HG02938 (cell line): Measurements from ENCODE around the gene NPIPB8.
"Not testable (repeated sequence)": the region's sequence is repeated elsewhere in the genome, so short reads cannot be mapped to it uniquely, and the experiment has no call there.

Experiments used
- ATAC-seq: cut with Tn5 transposase; IDR thresholded peaks from one replicate; pipeline ENCODE4 v1.9.1; 2021; ENCODE audit warnings: mild to moderate bottlenecking, moderate library complexity; ENCODE audit not compliant: unreplicated experiment

Gene NPIPB8

DNA sequence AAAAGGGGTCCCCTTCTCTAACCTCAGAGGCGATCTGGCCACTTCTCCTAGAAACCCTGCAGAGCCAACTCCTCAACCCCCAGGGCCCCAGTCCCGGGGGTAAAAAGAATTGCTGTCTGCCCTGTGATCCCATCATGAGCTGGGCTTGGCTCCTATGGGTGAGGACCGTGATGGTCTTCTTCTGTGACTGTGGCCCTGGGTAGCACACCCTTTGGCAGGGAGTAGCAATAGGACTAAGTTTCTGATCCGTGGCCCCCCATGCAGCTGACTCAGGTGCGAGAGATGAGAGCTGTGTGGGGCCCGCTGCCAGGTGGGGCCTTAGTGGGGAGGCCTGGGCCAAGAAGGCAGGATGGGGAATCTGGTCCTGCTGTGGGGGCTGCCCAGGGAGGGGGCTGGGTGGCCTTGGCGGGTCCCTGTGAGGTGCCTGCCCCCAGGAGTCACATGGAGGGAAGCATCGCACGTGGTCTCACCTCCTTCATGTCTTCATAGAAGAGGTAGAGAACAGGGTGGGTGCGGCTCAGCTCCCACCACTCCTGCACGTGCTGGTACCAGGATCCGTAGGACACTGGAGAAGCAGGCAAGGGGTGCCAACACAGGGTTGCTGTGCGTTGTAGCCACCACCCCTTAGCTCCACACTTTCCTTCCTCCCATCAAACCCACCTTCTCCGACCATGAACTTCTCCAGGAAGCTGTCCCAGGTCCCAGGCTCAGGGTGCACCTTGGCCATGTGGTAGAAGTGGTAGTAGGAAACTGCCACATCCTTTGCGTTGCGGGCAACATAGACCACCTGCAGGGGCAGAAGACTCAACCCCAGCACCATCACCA is 31.4 kb upstream of the NPIPB8 start:
- ATAC-seq: no peak

DNA sequence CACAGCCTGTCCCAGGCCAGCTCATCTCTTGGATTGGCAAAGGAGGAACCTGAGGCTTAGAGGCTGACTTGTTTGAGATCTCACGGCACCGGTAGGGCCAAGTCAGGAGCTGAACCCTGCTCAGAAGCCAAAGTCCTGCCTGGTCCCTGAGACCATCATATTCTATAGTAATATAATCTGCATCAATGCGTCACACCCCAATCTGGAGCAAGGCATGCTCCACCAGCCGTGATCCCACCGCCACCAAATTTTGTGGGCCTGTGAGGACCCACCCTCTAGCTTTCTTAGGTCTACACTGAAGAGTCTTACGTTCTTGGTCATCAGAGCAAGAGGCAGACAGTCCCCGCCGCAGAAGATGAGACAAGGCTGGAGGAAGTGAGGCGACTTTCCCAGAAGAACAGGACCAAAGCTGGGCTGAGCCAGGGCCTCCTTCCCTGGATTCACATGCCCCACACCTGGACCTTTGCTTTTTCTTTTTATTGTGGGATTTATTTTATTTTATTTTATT is 30.7 kb upstream of the NPIPB8 start:
- ATAC-seq: no peak

DNA sequence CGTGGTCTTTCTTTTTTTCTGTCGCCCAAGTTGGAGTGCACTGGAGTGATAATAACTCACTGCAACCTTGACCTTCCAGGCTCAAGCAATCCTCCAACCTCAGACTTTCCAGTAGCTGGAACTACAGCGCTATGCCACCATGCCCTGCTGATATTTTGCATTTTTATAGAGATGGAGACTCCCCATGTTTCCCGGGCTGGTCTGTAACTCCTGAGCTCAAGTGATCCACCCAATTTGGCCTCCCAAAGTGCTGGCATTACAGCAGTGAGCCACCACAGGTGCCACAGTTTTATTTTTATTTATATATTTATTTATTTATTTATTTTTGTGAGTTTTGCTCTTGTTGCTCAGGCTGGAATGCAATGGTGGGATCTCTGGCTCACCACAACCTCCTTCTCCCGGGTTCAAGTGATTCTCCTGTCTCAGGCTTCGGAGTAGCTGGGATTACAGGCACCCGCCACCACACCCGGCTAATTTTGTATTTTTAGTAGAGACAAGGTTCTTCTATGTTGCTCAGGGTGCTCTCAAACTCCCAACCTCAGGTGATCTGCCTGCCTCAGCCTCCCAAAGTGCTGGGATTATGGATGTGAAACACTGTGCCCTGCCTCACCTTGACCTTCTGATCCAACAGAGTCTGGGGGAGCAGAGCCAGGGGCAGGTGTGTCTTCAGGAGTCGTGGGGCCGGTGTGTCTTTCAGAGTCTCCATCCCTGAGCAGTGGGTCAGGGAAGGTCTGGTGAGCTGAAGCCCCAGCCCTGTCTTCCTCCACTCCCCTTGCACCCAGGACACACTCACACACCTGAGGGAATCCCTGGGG is 30.0 kb upstream of the NPIPB8 start:
- ATAC-seq: not testable (repeated sequence)

DNA sequence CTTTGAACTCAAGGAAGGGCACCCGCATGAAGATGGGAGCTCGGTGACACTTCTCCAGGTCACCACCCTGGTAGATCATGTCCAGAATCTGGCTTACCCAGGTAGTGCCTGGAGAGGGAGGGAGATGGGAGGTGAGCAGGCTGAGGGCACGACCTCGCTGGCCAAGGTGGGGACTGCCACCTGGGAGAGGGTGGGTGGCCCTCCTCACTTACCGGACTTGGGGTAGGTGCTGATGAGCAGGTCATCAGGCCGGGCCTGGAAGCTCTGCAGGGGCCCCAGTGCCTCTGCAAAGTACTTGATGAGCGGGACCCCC is 29.4 kb upstream of the NPIPB8 start:
- ATAC-seq: not testable (repeated sequence)

DNA sequence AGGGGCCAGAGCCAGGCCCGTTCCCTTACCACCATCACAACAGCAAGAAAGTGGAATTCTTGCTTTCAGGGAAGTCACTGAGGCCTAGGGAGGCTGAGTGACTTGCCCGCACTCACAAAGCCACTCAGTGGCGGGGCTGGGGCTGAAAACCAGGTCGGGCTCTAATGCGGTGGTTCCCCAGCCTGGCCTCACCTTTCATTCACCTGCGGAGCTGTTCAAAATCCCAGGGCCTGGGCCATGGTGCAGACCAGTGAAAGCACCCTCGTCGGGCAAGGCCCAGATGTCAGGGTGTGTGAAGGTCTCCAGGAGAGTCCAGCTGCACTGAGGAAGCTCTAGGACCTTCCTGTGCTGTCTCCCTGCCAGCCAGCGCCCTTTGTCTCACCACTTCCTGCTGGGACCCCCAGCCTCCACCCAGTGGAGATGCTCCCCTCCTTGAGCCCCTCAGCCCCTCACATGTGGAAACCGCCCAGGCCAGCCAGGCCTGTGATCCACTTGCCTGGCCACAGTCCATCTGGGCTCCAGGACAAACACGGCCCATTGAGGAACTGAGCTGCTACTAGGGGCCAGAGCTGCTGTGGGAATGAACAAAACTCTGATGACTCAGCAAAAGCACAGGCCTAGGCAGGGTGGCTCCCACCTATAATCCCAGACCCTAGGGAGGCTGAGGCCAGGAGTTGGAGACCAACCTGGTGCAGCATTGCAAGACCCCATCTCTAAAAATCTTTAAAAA is 28.8 kb upstream of the NPIPB8 start:
- ATAC-seq: not testable (repeated sequence)

DNA sequence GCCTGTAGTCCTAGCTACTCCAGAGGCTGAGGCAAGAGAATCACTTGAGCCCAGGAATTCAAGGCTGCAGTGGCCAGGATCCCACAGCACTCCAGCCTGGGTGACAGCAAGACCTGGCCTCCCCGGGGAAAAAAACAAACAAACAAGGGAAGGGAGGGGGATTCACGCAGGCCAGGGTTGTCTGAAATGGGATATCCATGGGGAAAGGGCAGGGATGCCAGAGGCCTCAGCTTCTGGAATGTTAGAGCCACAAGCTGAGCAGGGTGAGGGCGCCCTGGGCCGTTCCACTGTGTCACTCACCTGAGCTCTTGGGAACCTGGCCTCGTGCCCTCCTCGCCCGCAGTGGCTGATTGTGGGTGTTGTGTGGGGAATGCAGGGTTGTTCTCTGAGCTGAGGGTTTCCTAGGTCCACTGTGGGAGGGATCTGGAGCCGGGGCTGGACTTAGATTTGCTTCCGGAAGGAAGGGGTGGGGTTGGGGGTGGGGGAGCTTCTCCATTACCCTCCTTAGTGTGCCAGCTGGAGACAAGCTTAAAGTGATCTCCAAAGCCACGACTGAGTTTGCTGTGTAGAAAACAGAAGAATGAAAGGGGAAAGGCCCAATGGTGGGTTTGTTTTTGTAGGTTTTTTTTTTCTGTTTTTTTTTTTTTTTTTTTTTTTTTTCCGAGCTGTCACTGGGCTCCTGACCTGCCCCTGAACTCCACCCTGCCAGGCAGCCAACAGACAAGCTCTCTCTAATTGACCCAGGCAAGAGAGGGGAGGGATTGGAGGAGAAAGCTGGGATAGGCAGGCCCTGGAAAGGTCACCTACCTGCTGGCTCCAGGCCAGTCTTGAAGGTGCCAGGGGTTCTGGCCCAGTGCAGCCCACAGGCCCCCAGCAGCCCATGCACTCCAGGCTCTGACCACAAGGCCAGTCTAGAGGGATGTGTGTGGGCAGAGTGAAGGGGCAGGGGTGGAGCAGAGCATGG is 28.0 kb upstream of the NPIPB8 start, which contains the start of gene SULT1A1:
TSS of gene SULT1A1 (minus strand) at position 414 of the 964 bp plus-strand sequence. CDS start 1,189 bp downstream, outside the sequence.
- ATAC-seq: no peak

DNA sequence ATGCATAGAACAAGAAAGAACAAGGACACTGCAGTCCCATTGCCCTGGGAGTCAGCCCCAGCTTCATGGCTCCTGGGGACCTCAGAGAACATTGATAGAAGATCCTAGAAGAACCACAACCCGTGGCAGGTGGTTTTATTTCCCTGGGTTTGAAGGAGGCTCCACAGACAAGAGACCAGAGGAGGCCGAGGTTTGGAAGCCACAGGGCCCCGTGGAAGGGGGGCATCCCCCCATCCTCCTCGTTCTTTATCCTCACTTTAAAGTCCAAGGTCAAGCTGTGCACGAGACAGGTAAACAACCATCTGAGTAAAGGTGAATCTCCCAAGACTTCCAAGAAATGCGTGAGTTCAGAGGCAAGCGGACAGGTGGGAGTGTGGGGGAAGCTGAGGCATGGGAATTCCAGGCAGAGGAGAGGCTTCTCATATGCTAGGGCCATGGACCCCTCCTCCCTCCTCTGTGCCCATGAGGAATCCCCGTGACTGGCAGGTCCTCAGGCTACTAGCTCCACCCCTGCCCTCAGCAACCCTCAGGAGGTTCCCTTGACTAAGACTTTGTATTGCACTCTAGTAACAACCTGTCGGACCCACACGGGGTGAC is 27.2 kb upstream of the NPIPB8 start:
- ATAC-seq: no peak

DNA sequence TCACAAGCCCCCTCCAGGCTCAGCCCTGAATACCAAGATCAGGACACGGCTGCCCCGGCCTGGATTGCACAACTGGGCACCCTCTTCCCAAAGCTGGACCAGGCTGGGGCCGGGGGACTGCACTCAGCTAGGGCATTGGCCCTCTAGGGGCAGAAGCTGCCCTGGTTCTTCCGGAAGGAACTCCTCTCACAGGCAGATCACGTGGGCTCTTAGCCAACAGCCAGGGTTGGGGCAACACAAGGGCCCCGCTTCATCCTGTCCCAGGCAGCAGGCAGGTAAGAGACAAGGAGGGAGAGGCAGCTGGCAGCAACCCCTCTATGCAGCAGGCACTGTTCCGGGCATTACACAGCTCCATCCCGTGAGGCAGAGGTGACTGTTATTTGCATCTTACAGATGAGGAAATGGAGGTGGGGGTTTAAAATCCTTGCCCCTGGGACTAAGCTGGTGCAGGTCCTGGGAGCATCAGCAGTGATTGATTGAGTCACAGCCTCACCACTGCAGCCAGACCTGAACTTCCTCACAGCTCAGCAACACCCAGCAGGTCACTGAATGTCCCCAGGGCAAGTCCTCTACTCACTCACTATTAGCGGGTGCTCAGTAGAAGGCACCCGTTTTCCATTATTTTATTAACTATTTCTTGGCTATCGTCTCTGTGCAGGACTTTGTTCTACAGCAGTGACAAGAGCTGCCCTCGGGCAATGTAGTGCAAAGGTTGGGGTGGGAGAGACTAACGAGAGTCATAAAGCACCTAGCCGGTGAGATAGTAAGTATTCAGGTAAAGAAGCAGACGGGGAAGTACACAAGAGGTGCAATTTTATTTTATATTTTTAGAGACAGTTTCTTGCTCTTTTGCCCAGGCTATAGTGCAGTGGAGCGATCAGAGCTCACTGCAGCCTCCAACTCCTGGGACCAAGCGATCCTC is 25.2 kb upstream of the NPIPB8 start:
- not testable (repeated sequence) for ATAC-seq

DNA sequence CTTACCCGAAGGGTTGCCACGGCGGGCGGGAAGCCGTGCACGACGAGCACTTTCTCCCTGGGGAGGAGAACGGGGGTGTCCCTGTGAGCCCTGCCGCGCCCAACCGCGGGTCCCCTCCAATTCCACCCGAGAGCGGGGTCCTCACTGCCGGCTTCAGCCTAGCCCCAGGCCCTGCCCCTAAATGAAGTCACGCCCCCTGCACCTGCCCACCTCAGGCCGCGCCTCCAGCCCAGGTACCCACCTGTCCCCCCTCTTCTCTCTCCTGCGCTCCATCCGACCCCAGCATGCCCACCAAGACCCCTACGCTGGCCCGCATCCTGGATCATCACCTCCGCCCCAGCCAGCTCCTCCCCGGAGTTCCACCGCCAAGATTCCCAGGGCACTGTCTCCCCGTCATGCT is 24.0 kb upstream of the NPIPB8 start:
- ATAC-seq: not testable (repeated sequence)

DNA sequence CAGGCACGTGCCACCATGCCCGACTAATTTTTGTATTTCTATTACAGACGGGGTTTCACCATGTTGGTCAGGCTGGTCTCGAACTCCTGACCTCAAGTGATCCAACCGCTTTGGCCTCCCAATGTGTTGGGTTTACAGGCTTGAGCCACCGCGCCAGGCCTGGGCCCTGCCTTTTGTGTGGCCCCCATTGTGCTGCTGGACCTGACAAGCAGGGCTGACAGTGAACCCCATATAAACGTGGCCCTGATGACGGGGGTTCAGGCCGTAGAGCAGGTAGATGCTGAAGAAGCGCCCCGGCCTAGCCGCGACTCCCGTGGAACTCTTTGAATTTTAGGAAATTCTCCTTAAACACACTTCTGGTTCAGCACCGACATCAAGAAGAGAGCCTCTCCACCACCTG is 23.3 kb upstream of the NPIPB8 start:
- not testable (repeated sequence) for ATAC-seq

DNA sequence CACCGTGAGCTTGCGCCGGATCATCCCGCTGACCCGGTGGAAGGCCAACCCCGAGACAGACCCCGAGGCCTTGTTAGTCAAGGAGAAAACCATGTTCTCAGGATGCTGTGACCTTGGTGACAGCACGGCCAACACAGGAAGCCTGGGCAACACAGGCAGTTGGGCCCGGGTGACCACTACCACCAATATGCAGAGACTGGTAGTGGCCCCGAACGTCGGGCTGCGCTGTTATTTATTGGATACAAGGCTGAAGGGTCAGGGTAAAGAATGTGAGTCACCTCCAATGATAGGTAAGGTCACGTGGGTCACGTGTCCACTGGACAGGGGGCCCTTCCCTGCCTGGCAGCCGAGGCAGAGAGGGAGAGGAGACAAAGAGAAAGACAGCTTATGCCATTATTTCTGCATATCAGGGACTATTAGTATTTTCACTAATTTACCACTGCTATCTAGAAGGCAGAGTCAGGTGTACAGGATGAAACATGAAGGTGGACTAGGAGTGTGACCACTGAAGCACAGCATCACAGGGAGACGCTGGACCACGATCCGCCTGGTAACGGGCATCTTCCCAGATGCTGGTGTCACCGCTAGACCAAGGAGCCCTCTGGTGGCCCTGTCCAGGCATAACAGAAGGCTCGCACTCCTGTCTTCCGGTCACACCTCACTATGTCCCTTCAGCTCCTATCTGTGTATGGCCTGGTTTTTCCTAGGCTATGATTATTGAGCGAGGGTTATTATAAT is 22.2 kb upstream of the NPIPB8 start:
- ATAC-seq: not testable (repeated sequence)

DNA sequence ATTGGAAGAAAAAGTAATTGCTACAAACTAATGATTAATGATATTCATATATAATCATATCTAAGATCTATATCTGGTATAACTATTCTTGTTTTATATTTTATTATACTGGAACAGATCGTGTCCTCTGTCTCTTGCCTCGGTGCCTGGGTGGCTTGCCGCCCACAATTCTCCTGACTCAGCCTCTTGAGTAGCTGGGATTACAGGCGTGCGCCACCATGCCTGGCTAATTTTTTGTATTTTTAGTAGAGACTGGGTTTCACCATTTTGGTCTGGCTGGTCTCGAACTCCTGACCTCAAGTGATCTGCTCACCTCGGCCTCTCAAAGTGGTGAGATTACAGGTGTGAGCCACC is 21.7 kb upstream of the NPIPB8 start:
- ATAC-seq: not testable (repeated sequence)

DNA sequence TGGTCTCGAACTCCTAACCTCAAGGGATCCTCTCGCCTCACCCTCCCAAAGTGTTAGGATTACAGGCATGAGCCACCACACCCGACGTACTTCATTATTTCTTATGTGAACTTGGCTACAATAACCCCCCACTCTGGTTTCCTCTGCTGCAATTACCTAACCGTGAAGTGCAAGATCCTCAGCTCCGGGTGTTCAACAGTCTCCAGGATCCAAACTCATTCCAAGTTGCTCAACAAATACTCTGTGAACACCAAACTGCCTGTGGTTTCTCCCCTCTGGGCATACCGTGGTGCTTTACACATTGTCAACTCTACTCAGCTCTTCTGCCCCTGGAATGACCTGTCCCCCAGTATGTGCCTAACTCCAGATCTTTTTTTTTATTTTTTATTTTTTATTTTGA is 21.2 kb upstream of the NPIPB8 start:
- no peak for ATAC-seq

DNA sequence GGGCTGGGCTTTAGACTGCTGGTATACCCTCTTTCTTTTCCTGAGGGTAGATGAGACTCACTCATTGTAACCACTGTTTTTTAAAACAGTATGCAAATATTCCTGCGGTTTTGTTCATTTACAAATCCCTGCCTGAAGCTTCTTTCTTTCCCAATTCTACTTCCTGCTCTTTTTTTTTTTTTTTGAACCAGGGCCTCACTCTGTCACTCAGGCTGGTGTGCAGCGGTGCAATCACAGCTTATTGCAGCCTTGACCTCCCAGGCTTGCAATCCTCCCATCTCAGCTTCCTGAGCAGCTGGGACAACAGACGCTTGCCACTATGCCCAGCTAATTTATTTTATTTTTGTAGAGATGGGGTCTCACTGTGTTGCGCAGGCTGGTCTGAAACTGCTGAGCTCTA is 20.0 kb upstream of the NPIPB8 start:
- no peak for ATAC-seq

DNA sequence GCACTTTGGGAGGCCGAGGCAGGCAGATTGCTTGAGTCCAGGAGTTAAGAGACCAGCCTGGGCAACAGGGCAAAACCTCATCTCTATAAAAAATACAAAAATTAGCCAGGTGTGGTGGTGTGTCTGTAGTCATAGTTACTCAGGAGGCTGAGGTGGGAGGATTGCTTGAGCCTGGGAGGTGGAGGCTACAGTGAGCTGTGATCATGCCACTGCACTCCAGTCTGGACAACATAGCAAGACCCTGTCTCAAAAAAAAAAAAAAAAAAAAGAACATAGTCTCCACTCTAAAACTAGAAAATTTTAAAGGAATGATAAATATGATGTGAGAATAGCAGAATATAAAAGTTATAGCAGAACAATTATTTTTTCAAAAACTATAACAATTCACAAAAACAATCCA is 17.5 kb upstream of the NPIPB8 start:
- ATAC-seq: not testable (repeated sequence)

DNA sequence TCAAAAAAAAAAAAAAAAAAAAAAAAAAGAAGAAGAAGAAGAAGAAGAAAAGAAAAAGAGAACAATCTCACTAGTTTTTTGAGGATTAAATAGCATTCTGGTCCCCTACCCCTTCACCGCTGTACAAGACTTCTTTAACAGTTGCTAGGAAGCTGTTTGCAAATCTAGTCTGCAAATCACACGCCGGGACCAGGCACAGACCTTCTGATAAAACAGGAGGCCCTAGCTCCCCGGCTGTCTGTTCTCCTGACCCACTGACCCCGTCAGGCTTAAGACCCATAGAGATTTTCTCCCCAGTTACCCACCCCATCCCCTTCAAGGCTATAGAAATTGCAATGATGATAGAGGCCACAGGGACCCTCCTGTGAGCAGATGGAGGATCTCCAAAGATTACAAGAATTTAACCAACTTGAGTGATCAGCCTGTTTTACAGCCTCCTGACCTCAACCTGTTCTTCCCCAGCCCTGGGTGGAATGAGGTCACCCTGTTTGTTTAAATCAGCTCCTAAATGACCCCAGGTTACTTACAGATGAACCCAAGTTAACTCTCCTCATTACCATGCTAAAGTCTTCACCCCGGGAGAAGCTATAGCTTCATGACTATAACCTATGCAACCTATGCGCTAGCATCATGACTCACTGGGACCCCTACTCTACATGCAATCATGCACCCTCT is 16.2 kb upstream of the NPIPB8 start:
- no peak for ATAC-seq

DNA sequence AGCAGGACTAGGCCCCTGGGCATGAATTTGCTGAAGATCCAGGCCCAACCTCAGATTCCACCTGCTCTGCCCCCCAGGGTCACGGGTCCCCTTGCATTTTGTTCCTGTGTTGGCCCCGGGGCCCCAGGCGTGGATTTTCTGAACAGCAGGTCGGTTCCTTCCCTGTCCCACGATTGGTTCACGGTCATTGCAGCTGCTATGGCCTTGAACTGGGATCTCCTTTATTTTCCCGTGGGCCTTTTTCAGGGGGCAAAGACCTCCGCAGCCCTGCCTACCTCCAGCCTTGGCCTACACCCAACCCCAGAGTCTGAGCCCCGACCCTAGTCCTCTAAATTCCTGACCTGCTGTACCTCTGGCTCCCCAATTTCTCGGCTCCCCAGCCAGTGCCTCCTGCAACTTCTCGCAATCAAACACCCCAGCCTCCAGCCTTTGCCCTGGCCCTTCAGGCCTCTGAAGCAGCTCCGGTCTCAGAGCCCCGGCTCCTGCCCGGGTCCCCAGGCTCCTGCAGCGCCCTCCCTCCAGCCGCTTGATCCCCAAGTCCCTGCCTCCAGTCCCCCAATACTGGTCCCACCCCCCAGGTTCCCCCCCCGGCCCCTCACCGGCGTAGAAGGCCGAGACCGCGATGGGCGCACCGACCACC is 15.2 kb upstream of the NPIPB8 start:
- ATAC-seq: not testable (repeated sequence)
